SU-DHL-6 (cell line): Measurements from ENCODE around the gene LPXN.

Source experiments
- H2AFZ ChIP-seq: fragments of 200-600 bp; sonication (generic); 2 replicates; pipeline ENCODE4 v1.6.1; 2014; ENCODE audit warnings: low read depth, mild to moderate bottlenecking, moderate library complexity, mixed read lengths, antibody characterized with exemption, low read length; ENCODE audit not compliant: severe bottlenecking
- H3F3A ChIP-seq: fragments of 200-600 bp; shearing (Covaris generic); 2 replicates; pipeline ENCODE4 v1.6.0; 2016; ENCODE audit warnings: antibody characterized with exemption, mild to moderate bottlenecking; ENCODE audit not compliant: insufficient read depth
- H3K27ac ChIP-seq: fragments of 200-600 bp; sonication (generic); 2 replicates; pipeline ENCODE4 v1.5.1; 2016; ENCODE audit warnings: low read depth, mild to moderate bottlenecking, low read length, moderate library complexity, mixed read lengths
- H3K27me3 ChIP-seq: fragments of 200-600 bp; sonication (generic), shearing (Covaris generic); 2 replicates; pipeline ENCODE4 v1.6.0; 2014; ENCODE audit warnings: mild to moderate bottlenecking, low read length
- H3K36me3 ChIP-seq: fragments of 200-600 bp; sonication (generic); 2 replicates; pipeline ENCODE4 v1.6.1; 2014; ENCODE audit warnings: mild to moderate bottlenecking, low read length, mixed read lengths
- H3K4me2 ChIP-seq: fragments of 300-600, 200-600 bp; shearing (Covaris generic), sonication (generic); 2 replicates; pipeline ENCODE4 v1.6.0; 2014; ENCODE audit warnings: low read length, low read depth, mild to moderate bottlenecking; ENCODE audit not compliant: poor library complexity, severe bottlenecking
- H3K4me3 ChIP-seq: fragments of 200-600 bp; sonication (generic); 2 replicates; pipeline ENCODE4 v1.5.1; 2014; ENCODE audit warnings: antibody characterized with exemption, low read length, mild to moderate bottlenecking, mixed read lengths; ENCODE audit not compliant: insufficient read depth, poor library complexity, severe bottlenecking
- H3K79me2 ChIP-seq: fragments of 200-600 bp; sonication (generic); 2 replicates; pipeline ENCODE4 v1.6.1; 2014; ENCODE audit warnings: mild to moderate bottlenecking, low read length, moderate library complexity; ENCODE audit not compliant: insufficient read depth
- H3K9ac ChIP-seq: fragments of 200-600 bp; sonication (generic); 2 replicates; pipeline ENCODE4 v1.7.0; 2014; ENCODE audit warnings: mild to moderate bottlenecking, low read length
- H3K9me2 ChIP-seq: fragments of 200-600 bp; sonication (generic); replicated peaks from 2 replicates; pipeline ENCODE4 v1.6.1; 2014; ENCODE audit warnings: low read length; ENCODE audit not compliant: insufficient read depth
- H3K9me3 ChIP-seq: fragments of 200-600 bp; sonication (generic); 2 replicates; pipeline ENCODE4 v1.6.1; 2014; ENCODE audit warnings: low read length, mixed read lengths; ENCODE audit not compliant: insufficient read depth
- H4K20me1 ChIP-seq: fragments of 200-600 bp; sonication (generic); 2 replicates; pipeline ENCODE4 v1.6.1; 2014; ENCODE audit warnings: low read depth, mild to moderate bottlenecking, antibody characterized with exemption, low read length, moderate library complexity, mixed read lengths
- EZH2phosphoT487 ChIP-seq: fragments of 200-600 bp; sonication (generic), shearing (Covaris generic); conservative IDR thresholded peaks from 2 replicates; pipeline ENCODE4 v1.6.1; 2018; ENCODE audit warnings: mild to moderate bottlenecking, antibody characterized with exemption, low read length, moderate library complexity, mixed read lengths
- TF ChIP-seq, protein P1 (sequence below): fragments of 200-600 bp; sonication (generic); IDR thresholded peaks from one replicate; pipeline ENCODE4 v1.5.1; 2017; ENCODE audit warnings: antibody characterized with exemption, mild to moderate bottlenecking, low read length, moderate library complexity; ENCODE audit not compliant: insufficient read depth, poor library complexity, severe bottlenecking

Gene LPXN

GRCh38 chr11:58508814-58509213 lies 66.8 kb downstream of the LPXN start:
- TF ChIP-seq, protein P1, sequence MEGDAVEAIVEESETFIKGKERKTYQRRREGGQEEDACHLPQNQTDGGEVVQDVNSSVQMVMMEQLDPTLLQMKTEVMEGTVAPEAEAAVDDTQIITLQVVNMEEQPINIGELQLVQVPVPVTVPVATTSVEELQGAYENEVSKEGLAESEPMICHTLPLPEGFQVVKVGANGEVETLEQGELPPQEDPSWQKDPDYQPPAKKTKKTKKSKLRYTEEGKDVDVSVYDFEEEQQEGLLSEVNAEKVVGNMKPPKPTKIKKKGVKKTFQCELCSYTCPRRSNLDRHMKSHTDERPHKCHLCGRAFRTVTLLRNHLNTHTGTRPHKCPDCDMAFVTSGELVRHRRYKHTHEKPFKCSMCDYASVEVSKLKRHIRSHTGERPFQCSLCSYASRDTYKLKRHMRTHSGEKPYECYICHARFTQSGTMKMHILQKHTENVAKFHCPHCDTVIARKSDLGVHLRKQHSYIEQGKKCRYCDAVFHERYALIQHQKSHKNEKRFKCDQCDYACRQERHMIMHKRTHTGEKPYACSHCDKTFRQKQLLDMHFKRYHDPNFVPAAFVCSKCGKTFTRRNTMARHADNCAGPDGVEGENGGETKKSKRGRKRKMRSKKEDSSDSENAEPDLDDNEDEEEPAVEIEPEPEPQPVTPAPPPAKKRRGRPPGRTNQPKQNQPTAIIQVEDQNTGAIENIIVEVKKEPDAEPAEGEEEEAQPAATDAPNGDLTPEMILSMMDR = no peak
- TF ChIP-seq EZH2phosphoT487 = no peak
- Histone ChIP-seq H3F3A (no peaks in the 10 kb centered on the region), H3K4me2 (no peak overlapping the region), H3K9me3 (no peaks in the 10 kb centered on the region), H3K36me3 (no peaks in the 10 kb centered on the region), H3K27me3 (no peaks in the 10 kb centered on the region), H3K79me2 (no peaks in the 10 kb centered on the region), H3K4me3 (no peak overlapping the region), H4K20me1 (no peaks in the 10 kb centered on the region), H2AFZ (no peak overlapping the region), H3K9ac (no peak overlapping the region), H3K9me2 (no peaks in the 10 kb centered on the region), H3K27ac (no peak overlapping the region)

DNA sequence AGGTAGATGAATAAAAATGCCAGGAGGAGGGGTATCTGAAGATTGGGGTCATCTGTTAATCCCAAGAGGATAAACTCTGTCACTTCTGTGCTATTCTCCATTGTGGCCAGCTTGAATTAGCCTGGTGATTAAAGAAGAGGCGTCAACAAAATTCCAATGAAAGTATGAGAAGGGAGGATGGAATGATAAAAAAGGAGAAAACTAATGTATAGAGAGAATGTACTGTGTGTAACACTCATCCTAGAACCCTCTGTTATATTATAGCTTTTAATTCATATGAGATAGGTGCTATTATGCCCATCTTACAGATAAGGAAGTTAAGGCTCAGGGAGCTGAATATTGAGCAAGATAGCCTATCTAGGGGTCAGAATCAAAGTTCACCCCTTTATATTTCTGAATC lies 67.7 kb downstream of the LPXN start, which contains the start of gene OR5B21:
TSS of gene OR5B21 (minus strand) at position 101 of the 400 bp plus-strand sequence. CDS start at position 101, 0 bp downstream.
- H3K27me3 ChIP-seq = no peaks in the 10 kb centered on the region
- no peak within 1 kb of the TSS for H3K4me3 ChIP-seq
- H3K9me3 ChIP-seq = no peaks in the 10 kb centered on the region
- no peaks in the 10 kb centered on the region for H3F3A ChIP-seq
- no peak within 1 kb of the TSS for H2AFZ ChIP-seq
- H3K79me2 ChIP-seq = no peaks in the 10 kb centered on the region
- H3K36me3 ChIP-seq = no peaks in the 10 kb centered on the region
- no peaks in the 10 kb centered on the region for H4K20me1 ChIP-seq
- H3K9me2 ChIP-seq = no peaks in the 10 kb centered on the region
- no peak within 1 kb of the TSS for H3K9ac ChIP-seq
- TF ChIP-seq EZH2phosphoT487 = no peak
- TF ChIP-seq, protein P1 = no peak
- no peak within 1 kb of the TSS for H3K27ac ChIP-seq
- H3K4me2 ChIP-seq = no peak within 1 kb of the TSS

- Histone ChIP-seq H3K4me3 (no peak overlapping the region), H3K36me3 (no peaks in the 10 kb centered on the region), H3K9me2 (no peaks in the 10 kb centered on the region), H3K4me2 (no peak overlapping the region), H3K9ac (no peak overlapping the region), H3F3A (no peaks in the 10 kb centered on the region), H4K20me1 (no peaks in the 10 kb centered on the region), H3K9me3 (no peaks in the 10 kb centered on the region), H2AFZ (no peak overlapping the region), H3K27me3 (no peaks in the 10 kb centered on the region), H3K27ac (no peak overlapping the region), H3K79me2 (no peaks in the 10 kb centered on the region)
- TF ChIP-seq, protein P1 = no peak
- TF ChIP-seq EZH2phosphoT487 = no peak
Observed at GRCh38 chr11:58507355-58507754, 68.3 kb downstream of the LPXN start.
